Esophagus squamous epithelium (tissue), 5 donors: ENCODE measurements around the gene UGT2B11. TPM values are rescaled to one million over a fixed set of nuclear protein-coding genes. Genes with fewer than 3 reads are reported as not detected.
"Not testable (repeated sequence)": the region's sequence is repeated elsewhere in the genome, so short reads cannot be mapped to it uniquely, and the experiment has no call there.

ENCODE experiments used
- DNase-seq: peaks from one replicate; lab custom pipeline; 2025; lab: John Stamatoyannopoulos, UW
- H3K27ac ChIP-seq, 4 donors: fragments of 200-600 bp; sonication (generic); one replicate each; pipeline ENCODE4 v1.5.1; 2016 to 2019; ENCODE audit warnings: mild to moderate bottlenecking in 1 of 4
- H3K27me3 ChIP-seq, 4 donors: fragments of 200-600 bp; sonication (generic); 1 replicate in 3 of 4; 2 replicates in 1 of 4; pipeline versions ENCODE4 v1.5.1 to v1.6.0; 2017 to 2021; ENCODE audit warnings: antibody characterized with exemption in 1 of 4
- H3K36me3 ChIP-seq, 3 donors: fragments of 200-600 bp; sonication (generic); one replicate each; pipeline ENCODE4 v1.5.1; 2016 to 2019
- H3K4me1 ChIP-seq, 3 donors: fragments of 200-600 bp; sonication (generic); one replicate each; pipeline ENCODE4 v1.5.1; 2017 to 2019
- H3K4me3 ChIP-seq, 4 donors: fragments of 200-600 bp; sonication (generic); 1 replicate in 3 of 4; 2 replicates in 1 of 4; pipeline ENCODE4 v1.5.1; 2016 to 2019; ENCODE audit warnings: mild to moderate bottlenecking in 2 of 4, moderate library complexity in 1 of 4
- H3K9me3 ChIP-seq, 3 donors: fragments of 200-600 bp; sonication (generic); one replicate each; pipeline ENCODE4 v1.5.1; 2016 to 2019
- POLR2A ChIP-seq, 4 donors: fragments of 450-650 bp; IDR thresholded peaks; one replicate each; pipeline ENCODE4 v1.6.1; 2017; ENCODE audit warnings: antibody characterized with exemption in 4 of 4, mild to moderate bottlenecking in 4 of 4, moderate library complexity in 3 of 4
- WGBS, 2 donors: methylation state at CpG; one replicate each; pipeline ENCODE4 v1.1.5; 2018; 5-methylcytosine and 5-hydroxymethylcytosine counted together
- intact Hi-C: fragments of 100-400 bp; cut with DNase I; formaldehyde crosslinking; loops from one replicate; pipeline ENCODE4 v1.15.0; 2022
- total RNA-seq, 4 donors: library from RNA; depleted of rRNA; stranded (reverse); fragments of >200 nt; gene quantifications; one replicate each; pipeline ENCODE4 v1.1.0, GENCODE V29; 2016
- TF ChIP-seq, protein P1 (sequence below), 6 experiments: fragments of 450-650 bp in 4 of 6; fragments of 200-600 bp in 2 of 6; sonication (generic) in 2 of 6; IDR thresholded peaks; one replicate each; pipeline ENCODE4 v1.5.1; 2016 to 2019; ENCODE audit warnings: antibody characterized with exemption in 6 of 6, mild to moderate bottlenecking in 4 of 6, moderate library complexity in 4 of 6
- donor health status: DM: yes; HTN: yes; CAD: no.

Gene UGT2B11
- total RNA-seq, 4 donors from 2014 or later, result not detected

DNA sequence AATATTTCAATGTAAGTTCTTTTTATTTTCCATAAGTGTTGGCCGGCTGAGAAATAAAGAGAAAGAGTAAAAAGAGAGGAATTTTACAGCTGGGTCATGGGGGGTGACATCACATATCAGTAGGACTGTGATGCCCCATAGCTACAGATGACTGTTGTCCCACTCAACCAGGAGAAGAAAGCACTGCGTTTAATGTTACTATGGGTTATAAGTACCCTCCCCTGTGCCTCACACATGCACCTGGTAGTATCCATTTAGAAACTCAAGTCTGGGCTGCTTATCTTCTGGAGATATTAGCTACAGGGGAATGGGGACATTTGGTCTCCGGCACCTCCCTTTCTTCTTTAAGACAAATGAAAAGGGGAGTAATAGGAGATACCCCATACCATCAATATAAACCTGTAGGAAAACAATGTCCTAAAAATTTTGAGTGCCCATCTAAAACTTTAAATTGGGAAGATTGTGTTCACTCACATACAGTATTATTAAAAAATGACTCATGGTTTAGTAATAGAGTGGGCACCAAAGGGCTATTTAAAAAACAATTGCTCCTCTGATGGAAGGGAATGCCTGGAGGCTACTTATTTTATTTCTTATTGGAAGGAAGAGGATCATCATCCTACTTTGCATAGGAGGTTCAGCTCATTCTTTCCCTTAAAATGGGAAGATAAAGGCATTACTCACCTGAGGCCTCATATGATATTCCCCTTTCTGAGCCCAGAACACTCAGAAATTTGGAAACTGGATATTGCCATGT lies 18.2 kb downstream of the UGT2B11 start:
- Histone ChIP-seq H3K9me3 (no peaks in the 10 kb centered on the region), H3K36me3 (no peaks in the 10 kb centered on the region), H3K27me3 (no peaks in the 10 kb centered on the region), H3K4me3 (no peak overlapping the region), H3K4me1 (no peaks in the 10 kb centered on the region), H3K27ac (no peak overlapping the region)
- no peak for DNase-seq
- intact Hi-C loops, result no loop called here
- TF ChIP-seq, protein P1, sequence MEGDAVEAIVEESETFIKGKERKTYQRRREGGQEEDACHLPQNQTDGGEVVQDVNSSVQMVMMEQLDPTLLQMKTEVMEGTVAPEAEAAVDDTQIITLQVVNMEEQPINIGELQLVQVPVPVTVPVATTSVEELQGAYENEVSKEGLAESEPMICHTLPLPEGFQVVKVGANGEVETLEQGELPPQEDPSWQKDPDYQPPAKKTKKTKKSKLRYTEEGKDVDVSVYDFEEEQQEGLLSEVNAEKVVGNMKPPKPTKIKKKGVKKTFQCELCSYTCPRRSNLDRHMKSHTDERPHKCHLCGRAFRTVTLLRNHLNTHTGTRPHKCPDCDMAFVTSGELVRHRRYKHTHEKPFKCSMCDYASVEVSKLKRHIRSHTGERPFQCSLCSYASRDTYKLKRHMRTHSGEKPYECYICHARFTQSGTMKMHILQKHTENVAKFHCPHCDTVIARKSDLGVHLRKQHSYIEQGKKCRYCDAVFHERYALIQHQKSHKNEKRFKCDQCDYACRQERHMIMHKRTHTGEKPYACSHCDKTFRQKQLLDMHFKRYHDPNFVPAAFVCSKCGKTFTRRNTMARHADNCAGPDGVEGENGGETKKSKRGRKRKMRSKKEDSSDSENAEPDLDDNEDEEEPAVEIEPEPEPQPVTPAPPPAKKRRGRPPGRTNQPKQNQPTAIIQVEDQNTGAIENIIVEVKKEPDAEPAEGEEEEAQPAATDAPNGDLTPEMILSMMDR (IDR thresholded peaks at IDR 0.05), result no peak
- TF ChIP-seq POLR2A (IDR thresholded peaks at IDR 0.05), result no peak
- WGBS, 2 donors, result 80 to 83% methylated on average over 3 of the region's 3 CpGs

DNA sequence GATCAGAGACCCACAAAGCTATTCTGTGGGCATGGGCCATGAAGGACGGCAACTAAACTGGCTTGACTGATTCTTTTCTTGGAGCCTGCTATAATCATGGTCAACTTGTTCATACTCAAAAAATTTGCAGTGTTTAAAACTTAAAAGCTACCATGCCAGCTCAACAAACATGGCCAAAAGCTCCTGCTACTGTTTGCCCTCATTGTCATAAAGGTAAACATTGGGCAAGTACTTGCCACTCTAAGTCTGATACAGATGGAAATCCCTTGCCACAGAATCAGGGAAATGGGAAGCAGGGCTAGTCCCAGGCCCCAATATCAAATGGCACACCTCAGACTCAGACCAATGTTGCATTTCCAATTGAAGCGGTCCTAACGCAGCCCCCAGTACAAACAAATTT lies 20.4 kb downstream of the UGT2B11 start:
- Histone ChIP-seq H3K27me3 (no peaks in the 10 kb centered on the region), H3K4me3 (no peak overlapping the region), H3K9me3 (no peaks in the 10 kb centered on the region), H3K4me1 (no peaks in the 10 kb centered on the region), H3K36me3 (no peaks in the 10 kb centered on the region), H3K27ac (no peak overlapping the region)
- no peak for TF ChIP-seq POLR2A (IDR thresholded peaks at IDR 0.05)
- TF ChIP-seq, protein P1 (IDR thresholded peaks at IDR 0.05), result no peak
- WGBS, 2 donors, result 80 to 83% methylated on average over 3 of the region's 3 CpGs
- intact Hi-C loops, result no loop called here
- DNase-seq, result no peak

DNA sequence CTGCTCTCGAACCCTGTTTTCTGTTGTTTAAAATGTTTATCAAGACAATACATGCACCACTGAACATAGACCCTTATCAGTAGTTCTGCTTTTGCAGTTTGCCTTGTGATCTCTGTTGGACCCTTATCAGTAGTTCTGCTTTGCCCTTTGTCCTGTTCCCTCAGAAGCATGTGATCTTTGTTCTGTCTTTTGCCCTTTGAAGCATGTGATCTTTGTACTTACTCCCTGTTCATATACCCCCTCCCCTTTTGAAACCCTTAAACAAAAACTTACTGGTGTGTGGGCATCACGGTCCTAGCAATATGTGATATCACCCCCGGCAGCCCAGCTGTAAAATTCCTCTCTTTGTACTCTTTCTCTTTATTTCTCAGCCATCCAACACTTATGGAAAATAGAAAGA lies 22.6 kb downstream of the UGT2B11 start:
- H3K27ac ChIP-seq, intact Hi-C loops, H3K9me3 ChIP-seq, H3K4me1 ChIP-seq, H3K36me3 ChIP-seq, H3K4me3 ChIP-seq, DNase-seq, H3K27me3 ChIP-seq: not testable (repeated sequence)
- WGBS, 2 donors, result 55 to 74% methylated on average over 3 of the region's 3 CpGs

DNA sequence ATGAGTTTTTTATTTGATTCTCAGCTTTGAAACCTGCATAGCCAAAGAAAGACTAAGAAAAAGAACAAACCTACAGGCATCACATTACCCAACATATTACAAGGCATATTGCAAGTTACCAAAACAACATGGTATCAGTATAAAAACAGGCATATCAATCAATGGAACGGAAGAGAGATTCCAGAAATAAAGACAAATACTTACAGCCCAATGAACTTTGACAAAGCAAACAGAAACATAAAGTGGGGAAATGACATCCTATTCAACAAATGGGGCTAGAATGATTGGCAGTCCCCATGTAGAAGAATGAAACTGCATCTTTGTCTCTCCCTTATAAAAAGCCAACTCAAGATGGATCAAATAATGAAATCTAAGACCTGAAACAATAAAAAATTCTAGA lies 23.9 kb downstream of the UGT2B11 start:
- WGBS, 2 donors, result 0 to 56% methylated on average over 1 of the region's 1 CpG
- intact Hi-C loops, result not testable (repeated sequence)

DNA sequence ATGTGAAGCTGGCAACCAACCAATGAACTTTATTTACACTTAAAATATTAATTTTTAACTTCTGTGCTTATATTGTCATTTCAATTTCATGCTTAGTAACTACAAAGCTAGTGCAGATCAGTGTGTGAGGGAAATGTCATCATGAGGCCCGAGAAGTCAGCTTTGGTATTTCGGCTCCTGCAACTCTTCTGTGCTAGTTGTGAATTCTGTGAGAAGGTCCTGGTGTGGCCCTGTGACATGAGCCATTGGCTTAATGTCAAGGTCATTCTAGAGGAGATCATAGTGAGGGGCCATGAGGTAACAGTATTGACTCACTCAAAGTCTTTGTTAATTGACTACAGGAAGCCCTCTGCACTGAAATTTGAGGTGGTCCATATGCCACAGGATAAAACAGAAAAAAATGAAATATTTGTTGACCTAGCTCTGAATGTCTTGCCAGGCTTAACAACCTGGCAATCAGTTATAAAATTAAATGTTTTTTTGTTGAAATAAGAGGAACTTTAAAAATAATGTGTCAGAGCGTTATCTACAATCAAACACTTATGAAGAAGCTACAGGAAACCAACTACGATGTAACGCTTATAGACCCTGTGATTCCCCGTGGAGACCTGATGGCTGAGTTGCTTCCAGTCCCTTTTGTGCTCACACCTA lies 32.9 kb downstream of the UGT2B11 start:
- H3K27me3 ChIP-seq, H3K9me3 ChIP-seq, H3K27ac ChIP-seq, intact Hi-C loops, H3K36me3 ChIP-seq, H3K4me1 ChIP-seq, DNase-seq, H3K4me3 ChIP-seq: not testable (repeated sequence)
- 73 to 79% methylated on average over 6 of the region's 6 CpGs for WGBS, 2 donors

More for the DNA sequence above, 23.9 kb downstream of the UGT2B11 start:
- not testable (repeated sequence) for DNase-seq, H3K27me3 ChIP-seq, H3K27ac ChIP-seq, H3K4me3 ChIP-seq, H3K9me3 ChIP-seq, H3K36me3 ChIP-seq, H3K4me1 ChIP-seq

DNA sequence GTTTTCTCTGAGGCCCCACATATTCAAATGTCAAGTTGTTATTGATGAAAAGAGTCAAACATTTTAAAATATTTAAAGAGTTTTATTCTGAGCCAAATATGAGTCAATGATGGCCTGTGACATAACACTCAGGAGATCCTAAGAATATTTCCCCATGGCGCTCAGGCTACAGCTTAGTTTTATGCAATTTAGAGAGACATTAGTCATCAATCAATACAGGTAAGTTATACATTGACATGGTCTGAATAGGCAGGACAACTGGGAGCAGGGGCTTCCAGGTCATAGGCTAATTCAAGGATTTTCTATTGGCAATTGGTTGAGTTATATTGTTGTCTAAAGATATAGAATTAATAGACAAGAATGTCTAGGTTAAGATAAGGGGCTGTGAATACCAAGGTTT lies 34.7 kb downstream of the UGT2B11 start:
- H3K4me3 ChIP-seq, intact Hi-C loops, H3K27ac ChIP-seq, H3K36me3 ChIP-seq, H3K27me3 ChIP-seq, H3K4me1 ChIP-seq, H3K9me3 ChIP-seq, DNase-seq: not testable (repeated sequence)
- WGBS, 2 donors, result 70 to 71% methylated on average over 1 of the region's 1 CpG

DNA sequence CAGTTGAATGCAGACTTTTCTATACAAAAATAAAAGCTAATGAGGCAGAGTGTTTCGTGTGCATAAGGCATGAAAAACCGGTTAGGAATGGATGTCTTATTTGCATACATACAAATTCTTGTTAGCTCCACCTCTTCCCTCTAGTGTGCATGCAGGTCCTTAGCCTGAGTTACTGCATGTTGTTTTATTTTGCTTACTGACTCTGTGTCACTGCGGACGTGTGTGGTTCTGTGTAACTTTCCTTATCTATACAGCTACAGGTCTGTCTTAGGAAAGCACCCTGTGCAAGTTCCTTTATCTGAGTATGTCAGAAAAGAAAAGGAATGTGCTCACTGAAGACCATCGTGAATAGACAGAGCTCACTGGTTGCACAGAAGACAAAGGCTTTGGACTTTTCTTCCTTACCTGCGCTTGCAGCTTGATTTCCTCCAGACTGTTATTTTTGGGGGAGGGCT lies 35.8 kb downstream of the UGT2B11 start:
- 43 to 44% methylated on average over 6 of the region's 6 CpGs for WGBS, 2 donors
- H3K4me3 ChIP-seq, H3K27me3 ChIP-seq, H3K27ac ChIP-seq, H3K9me3 ChIP-seq, intact Hi-C loops, DNase-seq, H3K36me3 ChIP-seq, H3K4me1 ChIP-seq: not testable (repeated sequence)
